ENCODE results near the gene FTO.

Gene FTO

GRCh38 chr16:53960050-53960812, 256.3 kb downstream of the FTO start:
- no peak for DNase-seq

DNA sequence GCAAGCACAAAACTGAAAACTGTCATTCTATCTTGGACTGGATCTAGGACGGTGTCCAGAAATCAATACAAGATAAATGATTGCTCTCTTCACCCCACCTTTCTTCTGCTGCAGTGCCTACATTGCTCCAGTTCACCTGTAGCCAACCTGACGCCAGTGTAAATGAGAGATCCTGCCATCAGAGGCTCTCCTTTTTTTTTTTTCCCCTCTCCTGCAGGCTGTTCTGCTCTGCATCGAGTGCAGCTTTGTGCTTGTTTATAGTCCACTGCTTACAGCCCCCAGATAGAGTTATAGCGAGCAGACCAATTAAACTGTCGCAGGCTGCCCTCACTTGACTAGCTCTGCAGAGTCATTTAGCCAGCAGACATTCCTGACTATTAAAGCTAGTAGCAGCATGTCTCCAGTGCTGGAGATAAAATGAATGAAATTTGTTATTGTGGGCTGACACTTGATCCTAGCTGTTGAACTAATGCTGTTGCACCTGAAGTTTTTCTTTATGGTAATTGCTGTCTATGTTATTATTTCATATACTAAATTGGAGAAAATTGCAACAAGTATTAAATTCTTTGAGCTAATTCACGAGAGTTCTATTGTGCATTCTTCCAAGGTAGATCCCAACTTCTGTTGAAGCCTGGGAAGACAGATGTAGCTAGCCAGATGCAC, 257.1 kb downstream of the FTO start:
- DNase-seq = no peak

DNA sequence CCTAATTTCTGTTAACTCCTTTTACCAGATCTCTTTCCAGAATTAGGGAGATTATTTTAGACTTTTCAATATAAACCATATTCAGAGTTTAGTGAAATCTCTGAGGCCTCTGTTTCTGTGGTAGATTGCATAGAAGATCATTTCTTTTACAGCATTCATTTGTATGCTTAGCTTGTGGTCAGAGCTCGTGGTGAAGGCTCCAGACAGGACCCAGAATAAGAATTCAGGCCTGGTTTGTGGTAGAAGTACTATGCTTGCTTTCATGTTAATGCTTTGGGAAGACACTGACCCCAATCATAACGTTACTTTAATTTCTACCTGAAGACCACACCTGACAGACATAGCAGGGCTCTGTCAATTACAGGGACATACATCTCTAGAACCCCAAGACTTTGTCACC, 258.1 kb downstream of the FTO start:
- no peak for DNase-seq

- DNase-seq = no peak
Observed at GRCh38 chr16:53964145-53964790, 260.3 kb downstream of the FTO start.

DNA sequence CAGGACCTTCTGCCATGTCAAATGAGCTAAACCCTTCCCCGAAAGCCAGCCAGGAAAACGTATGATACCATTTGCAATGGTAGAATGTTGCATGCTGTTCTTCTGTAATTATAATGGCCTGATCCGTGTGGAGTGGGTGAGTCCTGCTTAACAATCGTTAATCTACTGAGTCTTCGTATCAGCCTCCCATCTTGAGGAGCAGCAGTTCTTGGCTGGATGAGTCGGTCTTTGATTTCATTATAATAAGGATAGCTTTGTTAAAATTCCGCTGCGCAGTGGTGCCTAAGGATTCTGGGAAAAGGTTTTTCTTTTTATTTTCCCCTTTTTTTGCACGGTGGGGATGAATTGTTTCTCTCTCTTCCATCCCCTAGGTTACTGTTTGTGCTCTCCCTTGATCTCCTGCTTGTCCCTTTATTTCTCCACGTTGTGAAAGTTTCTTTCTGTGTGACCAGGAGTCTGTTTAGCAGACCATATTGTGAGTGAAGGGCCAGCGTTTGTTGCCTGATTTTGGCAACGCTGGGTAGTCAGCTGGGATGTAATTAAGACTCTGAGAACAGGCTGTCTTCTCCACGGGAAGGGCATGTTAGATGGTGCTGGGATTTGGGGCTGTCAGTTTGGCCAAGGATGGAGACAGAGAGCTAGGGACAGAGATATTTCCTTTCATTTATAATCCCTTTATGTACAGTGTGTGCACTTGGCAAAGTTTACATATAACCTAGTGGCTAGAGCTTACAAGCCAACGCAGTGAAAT, 263.0 kb downstream of the FTO start:
- DNase-seq = peak in 43 of 58 donors; percentile 2 to 81 (median 34)

DNA sequence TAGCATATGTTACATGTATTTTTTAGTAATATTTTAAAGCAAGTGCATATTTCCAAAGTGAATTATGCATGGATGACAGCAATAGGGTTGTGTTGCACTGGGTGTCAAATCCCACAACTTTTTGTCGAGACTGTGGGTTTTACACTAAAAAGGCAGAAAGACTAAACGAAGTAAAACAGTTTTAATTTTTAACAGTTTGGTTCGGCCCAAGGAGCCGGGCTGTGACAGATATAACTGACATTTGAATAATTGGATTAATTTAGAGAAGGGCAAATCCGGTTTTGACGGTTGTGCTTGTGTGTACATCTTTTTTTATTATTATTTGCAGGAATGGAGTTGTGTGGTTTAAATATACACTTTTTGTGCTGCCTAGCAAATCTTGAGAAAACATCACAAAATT, 263.6 kb downstream of the FTO start:
- no peak for DNase-seq

- DNase-seq = no peak
Observed at GRCh38 chr16:53968454-53968853, 264.5 kb downstream of the FTO start.

GRCh38 chr16:53968896-53969295, 264.9 kb downstream of the FTO start:
- DNase-seq = no peak

GRCh38 chr16:53971616-53972015, 267.7 kb downstream of the FTO start:
- no peak for DNase-seq

- DNase-seq = no peak
Observed at GRCh38 chr16:53973021-53973420, 269.1 kb downstream of the FTO start.

DNA sequence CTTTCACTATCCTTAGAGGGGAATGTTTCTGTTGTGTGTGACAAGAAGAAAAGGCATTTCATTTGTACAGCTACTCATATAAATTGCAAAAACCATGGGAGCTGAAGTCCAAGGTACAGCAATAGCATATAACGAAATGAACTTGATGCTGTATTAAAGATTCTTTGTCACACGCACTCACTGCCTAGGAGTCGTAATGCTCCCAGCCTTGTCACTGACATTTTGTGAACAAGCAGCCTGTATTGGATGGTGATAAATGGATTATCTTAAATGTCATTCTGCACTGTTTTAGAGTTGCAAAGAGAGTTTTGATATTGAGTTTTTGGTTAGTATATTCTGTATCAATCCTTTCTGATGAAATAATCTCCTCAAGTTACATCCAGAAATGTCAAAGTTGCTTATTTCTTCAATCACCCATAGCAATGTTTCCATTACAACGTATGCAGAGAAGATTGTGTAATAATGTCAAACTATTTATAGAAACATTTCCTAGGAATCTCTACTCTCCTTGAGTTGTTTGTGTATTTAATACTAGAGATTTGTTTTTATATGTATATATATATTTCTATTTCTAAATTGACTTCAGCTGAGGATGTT, 270.6 kb downstream of the FTO start:
- DNase-seq = no peak

DNA sequence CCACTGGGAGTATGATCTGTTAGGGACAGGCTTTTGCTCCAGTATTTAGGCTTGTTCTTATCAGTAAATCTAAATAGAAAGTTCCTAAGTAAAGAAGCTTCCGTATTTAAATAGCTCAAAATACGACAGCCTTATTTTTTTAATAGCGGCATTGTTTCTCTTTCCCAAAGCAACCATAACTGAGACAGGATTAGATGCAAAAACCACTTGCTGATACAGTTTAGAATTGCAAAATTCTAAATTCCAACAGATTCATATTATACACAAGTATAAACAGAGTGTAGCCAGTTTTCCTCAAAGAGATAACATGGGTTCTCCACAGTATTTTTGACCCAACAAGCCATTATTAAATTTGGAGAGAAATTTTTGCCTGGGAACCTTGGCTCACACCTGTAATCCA, 276.7 kb downstream of the FTO start:
- no peak for DNase-seq

DNA sequence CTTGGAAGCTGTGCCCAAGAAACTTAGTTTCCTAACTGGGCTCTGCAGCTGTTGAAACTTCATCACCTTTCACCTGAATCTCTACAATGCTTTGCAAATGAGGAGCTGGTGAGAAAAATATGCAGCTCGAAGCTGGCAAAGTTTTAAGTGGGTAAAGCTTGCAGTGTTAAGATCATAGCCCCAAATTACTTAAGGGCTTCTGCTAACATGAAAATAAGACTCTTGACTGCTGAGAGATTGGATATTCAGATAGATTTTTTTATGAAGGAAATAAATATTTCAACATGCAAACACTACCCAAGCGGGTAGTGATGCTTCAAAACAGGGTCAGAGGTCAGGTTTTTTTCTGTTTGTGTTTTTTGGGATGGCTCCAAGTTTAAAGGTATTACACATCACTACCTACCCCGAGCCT, 278.7 kb downstream of the FTO start:
- no peak for DNase-seq

GRCh38 chr16:53984936-53985335, 281.0 kb downstream of the FTO start:
- no peak for DNase-seq

DNA sequence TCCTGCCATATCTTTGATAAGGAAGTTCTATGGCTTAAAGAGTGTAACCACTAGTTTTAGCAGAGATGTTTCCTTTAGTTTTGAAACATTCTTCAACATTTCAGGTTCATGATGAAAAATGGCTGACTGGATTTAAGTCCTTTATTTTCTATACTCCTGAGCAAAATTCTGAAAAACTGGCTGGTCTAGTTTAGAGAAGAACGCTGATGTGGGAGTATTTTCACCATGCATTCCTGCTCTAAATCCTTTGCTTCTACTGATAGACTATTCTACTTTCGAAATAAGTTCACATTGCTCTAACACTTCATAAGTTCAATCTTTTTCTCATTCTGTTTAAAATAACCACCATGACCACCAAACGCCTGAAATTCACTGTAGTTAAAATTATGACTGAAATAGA, 281.9 kb downstream of the FTO start:
- DNase-seq = no peak

GRCh38 chr16:53986793-53987192, 282.8 kb downstream of the FTO start:
- no peak for DNase-seq

GRCh38 chr16:53988136-53988535, 284.2 kb downstream of the FTO start:
- DNase-seq = no peak

DNA sequence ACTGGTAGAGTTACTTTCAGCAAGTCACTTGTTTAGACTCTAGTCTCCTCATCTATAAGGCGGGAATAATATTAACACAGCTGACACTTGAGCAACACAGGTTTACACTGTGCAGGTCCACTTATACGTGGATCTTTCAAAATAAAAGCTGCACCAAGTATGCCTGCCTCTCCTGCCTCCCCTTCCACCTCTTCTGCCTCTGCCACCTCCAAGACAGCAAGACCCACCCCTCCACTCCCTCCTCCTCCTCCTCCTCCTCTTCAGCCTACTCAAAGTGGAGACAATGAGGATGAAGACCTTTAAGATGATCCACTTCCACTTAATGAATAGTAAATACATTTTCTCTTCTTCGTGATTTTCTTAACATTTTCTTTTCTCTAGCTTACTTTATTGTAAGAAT, 285.6 kb downstream of the FTO start:
- no peak for DNase-seq

DNA sequence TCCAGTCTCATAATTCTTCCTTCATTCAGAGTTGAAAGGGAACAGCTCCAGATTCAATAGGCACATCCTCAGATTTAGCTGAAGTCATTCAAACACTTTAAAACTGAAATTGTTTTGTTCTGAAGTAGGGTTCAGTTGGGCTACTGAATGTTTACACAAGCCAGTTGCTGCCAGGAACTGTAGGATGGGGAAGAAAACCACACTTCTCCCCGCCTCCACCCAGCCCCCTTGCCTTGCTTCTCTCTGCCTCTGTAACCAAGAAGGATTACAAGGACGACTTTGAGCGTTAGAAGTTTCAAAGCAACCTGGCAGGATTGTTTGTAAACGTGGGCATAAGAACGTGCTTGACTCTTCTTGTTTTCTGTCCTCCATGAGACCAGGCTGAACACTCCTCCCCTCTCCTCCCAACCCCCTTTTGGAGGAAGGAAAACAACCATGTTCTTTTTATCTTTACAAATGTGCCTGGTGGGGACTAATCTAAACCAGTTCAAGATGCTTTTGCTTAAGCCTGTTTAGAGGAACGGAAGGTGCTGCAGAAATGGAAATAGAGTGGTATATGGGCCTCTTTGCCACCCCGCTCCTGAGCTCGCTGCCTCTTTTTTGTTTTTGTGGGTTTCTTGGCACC, 287.9 kb downstream of the FTO start:
- DNase-seq = no peak

DNA sequence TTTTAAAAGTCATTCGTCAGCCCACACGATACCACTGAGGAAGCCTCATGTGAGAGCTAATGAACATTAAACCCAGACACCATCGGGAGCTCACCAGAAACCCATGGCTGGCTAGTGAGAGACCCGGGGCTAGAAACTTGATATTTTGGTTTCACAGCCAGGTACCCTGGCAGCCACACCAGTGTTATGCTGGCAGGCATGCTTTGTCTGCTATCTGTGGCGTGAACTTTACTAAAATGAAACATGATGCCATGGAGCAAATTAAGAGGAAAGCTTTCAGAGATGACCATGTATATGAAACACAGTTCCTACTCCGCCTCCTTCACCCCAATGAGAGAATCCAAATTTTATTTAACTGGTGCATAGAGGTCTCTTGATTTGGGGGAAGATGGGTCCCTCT, 291.4 kb downstream of the FTO start:
- DNase-seq = no peak

- no peak for DNase-seq
Observed at GRCh38 chr16:53996961-53997360, 293.0 kb downstream of the FTO start.
